ENCODE data around the gene NUDT13.
A peak's percentile ranks its signal among the peaks of the same experiment; 100 is the strongest.
"Not testable (repeated sequence)": the region's sequence is repeated elsewhere in the genome, so short reads cannot be mapped to it uniquely, and the experiment has no call there.

The NUDT13 gene

GRCh38 chr10:73106301-73106700, 4.0 kb upstream of the NUDT13 start:
- no peak for DNase-seq

DNA sequence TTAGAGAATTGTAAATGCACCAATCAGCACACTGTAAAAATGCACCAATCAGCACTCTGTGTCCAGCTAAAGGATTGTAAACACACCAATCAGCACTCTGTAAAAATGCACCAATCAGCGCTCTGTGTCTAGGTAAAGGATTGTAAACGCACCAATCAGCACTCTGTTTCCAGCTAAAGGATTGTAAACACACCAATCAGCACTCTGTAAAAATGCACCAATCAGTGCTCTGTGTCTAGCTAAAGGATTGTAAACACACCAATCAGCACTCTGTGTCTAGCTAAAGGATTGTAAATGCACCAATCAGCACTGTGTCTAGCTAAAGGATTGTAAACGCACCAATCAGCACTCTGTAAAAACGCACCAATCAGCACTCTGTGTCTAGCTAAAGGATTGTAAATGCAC, 1.0 kb upstream of the NUDT13 start:
- DNase-seq: not testable (repeated sequence)

GRCh38 chr10:73112032-73112431, 1.8 kb downstream of the NUDT13 start:
- DNase-seq: not testable (repeated sequence)

DNA sequence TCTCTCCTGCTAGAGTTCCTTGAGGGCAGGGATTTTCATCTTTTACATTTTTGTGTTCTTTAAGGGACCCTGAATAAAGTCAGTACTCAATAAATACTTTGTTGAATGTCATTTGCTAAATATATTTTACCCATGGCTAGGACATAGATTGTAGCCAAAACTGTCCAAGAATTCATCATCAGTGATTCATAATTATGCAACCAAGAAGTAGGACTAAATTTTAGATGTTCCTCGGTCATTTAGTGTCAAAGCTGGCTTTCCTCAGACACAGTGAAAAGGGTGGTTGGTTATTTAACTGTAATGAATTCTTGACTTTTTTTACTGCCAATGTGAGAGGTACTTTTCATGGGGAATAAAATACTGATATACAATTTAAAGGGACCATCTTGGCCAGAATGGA, 3.3 kb downstream of the NUDT13 start:
- no peak for DNase-seq

- no peak for DNase-seq
Measured at GRCh38 chr10:73116017-73116416, 5.8 kb downstream of the NUDT13 start.

GRCh38 chr10:73117976-73118743, 7.9 kb downstream of the NUDT13 start:
- DNase-seq: no peak

GRCh38 chr10:73119457-73119856, 9.2 kb downstream of the NUDT13 start:
- DNase-seq: no peak

DNA sequence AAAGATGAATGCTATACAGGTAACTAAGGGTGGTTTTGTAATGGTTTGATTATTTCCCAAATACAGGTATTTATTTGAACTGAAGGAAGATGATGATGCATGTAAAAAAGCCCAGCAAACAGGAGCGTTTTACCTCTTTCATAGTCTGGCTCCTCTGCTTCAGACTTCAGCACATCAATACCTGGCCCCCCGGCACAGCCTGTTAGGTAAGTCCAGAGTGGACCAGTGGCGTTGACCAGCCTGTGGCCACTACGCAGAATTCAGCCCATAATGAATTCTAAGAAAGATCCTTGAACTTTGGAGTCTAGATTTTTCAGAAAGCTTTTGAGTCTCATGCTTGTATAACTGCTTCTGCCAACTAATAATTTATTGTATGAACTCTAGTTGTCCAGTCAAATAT, 9.7 kb downstream of the NUDT13 start:
- no peak for DNase-seq

GRCh38 chr10:73126343-73126742, 16.1 kb downstream of the NUDT13 start:
- DNase-seq: no peak

DNA sequence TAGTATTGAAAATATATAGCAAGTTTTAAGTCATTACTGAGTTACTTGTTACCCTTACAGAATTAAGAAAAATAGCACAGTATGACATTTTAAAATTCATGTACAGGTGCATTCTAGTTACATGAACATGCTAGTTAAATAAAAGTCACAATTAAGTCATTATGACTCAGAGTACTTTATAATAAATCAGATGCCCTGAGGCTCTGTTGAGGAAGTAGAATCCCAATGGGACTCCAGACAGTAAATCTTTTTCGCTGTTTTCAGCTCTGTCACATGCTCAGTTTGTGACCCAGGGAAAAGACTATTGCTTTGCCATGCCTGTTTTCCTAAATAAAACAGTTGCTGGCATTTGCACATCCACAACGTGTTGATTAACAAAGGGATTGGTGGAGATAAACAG, 21.0 kb downstream of the NUDT13 start:
- DNase-seq: no peak

- no peak for DNase-seq
Measured at GRCh38 chr10:73131913-73132686, 21.8 kb downstream of the NUDT13 start.

DNA sequence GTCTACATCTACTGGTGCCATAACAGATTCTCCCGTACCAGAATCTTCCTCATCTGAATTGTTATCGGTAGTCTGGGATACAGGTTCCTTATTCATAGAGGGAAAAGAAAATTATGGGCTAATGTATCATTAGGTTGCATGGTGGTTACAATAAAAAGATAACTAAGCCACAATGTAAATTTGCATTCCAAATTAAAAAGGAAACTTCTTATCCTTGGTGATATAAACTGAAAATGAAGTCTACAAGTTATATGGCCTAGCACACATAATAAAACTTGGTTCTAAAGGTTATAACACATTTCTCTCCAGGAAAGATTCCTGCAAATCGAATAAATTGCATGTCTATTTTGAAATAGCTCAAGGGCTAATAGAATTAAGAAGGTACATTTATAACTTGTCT, 24.5 kb downstream of the NUDT13 start:
- DNase-seq: no peak

- no peak for DNase-seq
Measured at GRCh38 chr10:73136627-73137026, 26.4 kb downstream of the NUDT13 start.

DNA sequence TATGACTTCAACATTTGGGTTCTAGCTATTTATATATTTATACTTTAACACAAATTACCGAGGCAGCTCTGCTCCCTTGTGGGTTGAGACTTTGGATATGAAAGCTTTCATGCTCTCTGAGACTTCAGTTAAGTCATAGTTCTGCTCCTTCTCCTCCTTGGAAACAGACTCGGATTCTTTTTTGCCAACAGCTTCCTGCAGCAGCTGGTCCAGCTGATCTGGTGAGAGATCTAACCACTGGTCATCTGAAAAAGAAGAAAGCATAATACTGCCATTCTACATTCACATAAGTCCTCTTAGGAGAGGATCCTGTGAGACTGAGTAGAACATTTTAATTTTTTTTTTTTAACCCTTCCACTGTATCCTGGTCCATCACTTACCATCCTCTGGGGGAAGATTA, 29.0 kb downstream of the NUDT13 start:
- DNase-seq: no peak

DNA sequence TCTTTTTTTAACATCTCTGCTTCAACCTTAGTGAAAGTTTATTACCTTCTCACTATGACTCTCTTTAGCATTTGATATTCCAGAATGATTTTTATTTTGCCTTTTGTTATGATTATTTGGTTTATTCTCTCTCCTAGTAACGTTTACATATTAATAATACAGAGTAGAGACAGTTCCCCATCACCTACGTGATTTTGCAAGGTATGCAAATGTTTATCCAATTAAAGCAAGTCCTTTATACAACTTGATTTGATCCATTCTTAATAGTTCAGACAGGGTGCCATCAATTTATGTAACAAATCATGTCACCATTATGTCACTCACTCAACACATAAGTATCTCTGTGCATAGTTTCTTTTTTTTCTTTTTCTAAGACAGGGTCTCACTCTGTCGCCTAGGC, 31.3 kb downstream of the NUDT13 start:
- no peak for DNase-seq

DNA sequence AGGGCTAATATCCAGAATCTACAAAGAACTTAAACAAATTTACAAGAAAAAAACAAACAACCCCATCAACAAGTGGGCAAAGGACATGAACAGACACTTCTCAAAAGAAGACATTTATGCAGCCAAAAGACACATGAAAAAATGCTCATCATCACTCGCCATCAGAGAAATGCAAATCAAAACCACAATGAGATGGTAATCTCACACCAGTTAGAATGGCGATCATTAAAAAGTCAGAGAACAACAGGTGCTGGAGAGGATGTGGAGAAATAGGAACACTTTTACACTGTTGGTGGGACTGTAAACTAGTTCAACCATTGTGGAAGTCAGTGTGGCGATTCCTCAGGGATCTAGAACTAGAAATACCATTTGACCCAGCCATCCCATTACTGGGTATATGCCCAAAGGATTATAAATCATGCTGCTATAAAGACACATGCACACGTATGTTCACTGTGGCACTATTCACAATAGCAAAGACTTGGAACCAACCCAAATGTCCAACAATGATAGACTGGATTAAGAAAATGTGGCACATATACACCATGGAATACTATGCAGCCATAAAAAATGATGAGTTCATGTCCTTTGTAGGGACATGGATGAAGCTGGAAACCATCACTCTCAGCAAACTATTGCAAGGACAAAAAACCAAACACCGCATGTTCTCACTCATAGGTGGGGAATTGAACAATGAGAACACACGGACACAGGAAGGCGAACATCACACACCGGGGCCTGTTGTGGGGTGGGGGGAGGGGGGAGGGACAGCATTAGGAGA, 40.6 kb downstream of the NUDT13 start:
- DNase-seq: not testable (repeated sequence)

DNA sequence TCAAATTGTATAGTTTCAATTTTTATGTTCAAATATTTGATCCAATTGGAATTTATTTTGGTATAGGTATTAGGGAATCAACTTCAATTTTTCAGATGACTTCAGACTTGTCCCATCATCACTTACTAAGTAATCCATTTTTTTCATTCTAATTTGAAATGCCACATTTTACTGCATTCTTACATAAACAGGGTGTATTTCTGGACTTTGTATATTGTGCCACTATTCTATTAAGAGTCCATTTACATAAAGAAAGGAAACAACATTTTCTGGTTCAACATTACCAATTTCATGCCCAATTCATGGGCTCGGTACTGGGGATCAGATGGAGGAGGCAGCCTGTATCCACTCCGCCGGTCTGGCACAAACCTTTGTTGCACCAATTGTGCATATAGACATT, 41.8 kb downstream of the NUDT13 start:
- no peak for DNase-seq

GRCh38 chr10:73156054-73156453, 45.8 kb downstream of the NUDT13 start:
- DNase-seq: no peak

GRCh38 chr10:73159038-73159648, 48.9 kb downstream of the NUDT13 start:
- peak; percentile 66 for DNase-seq

DNA sequence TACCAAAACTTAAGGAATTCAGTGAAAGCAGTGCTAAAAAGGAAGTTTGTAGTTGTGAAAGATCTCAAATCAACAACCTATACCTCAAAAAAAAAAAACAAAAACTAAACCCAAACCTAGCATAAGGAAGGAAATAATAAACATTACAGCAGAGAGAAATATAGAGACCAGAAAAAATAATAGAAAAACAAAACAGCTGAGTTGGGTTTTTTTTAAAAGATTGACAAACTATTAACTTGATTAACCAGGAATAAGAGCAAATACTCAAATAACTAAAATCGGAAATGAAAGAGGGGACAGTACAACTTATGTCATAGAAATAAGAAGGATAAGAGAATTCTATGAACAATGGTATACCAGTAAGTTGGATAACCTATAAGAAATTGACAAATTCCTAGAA, 50.8 kb downstream of the NUDT13 start:
- DNase-seq: no peak

DNA sequence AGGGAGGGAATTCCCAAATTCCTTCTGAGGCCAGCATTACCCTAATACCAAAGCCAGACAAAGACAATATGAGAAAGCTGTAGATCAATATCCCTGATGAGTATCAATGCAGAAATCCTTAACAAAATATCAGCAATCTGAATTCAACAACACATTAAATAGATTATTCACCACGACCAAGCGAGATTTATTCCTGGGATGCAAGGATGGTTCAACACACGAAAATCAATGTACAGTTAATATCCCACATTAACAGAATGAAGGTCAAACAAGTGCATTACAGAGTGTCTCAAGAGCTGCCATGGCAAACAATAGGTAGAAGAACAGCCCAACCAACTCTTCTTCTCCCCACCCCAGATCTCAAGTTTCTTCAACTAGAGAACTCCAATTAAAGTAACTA, 51.4 kb downstream of the NUDT13 start:
- DNase-seq: no peak

DNA sequence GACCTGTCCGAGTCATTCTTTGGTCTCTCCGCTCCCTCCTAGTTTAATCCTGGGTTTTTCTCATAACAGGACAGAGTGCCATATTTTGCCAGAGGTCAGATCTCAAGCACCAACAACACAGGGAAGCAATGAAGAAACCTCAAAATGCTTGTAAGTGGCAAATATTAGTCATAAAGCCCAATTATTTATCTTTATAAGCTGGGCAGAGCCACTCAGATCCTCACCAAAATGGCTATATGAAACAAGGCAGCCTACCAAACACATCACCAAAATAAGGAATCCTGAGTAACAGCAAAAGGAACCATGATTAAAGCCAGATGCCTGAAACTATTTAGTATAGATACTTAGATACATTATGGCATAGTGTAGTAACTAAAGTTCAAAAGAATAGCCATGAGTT, 52.8 kb downstream of the NUDT13 start:
- DNase-seq: no peak

DNA sequence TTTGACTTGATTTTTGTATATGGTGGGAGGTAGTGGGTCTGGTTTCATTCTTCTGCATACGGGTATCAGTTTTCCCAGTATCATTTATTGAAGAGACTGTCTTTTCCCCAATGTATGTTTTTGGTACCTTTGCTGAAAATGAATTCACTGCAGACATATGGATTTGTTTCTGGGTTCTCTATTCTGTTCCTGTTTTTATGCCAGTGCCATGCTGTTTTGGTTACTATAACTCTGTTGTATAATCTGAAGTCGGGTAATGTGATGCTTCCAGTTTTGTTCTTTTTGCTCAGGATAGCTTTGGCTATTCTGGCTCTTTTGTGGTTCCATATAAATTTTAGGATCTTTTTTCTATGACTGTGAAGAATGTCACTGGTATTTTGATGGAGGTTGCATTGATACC, 56.7 kb downstream of the NUDT13 start:
- DNase-seq: no peak
